Stomach (tissue), 9 donors: ENCODE results near the gene MICAL3. TPM values are rescaled to one million over a fixed set of nuclear protein-coding genes. Genes with fewer than 3 reads are reported as not detected.
A peak's percentile ranks its signal among the peaks of the same experiment; 100 is the strongest.

Experiments
- DNase-seq, 2 donors: peaks; one replicate each; pipeline versions ENCODE4 v3.0.0 to v3.0.0-alpha.2; 2013 to 2019
- H3K27ac ChIP-seq, 5 donors: fragments of 200-600 bp in 4 of 5; sonication (generic) in 4 of 5; one replicate each; pipeline ENCODE4 v1.5.1; 2013 to 2019; ENCODE audit warnings: mild to moderate bottlenecking in 1 of 5, moderate library complexity in 1 of 5
- H3K27me3 ChIP-seq, 3 donors: fragments of 200-600 bp; sonication (generic); one replicate each; pipeline ENCODE4 v1.5.1; 2017 to 2019; ENCODE audit warnings: mixed run types in 1 of 3
- H3K36me3 ChIP-seq, 4 donors: fragments of 200-600 bp; sonication (generic); 1 replicate in 3 of 4; 2 replicates in 1 of 4; pipeline ENCODE4 v1.5.1; 2016 to 2019
- H3K4me1 ChIP-seq, 4 donors: fragments of 200-600 bp; sonication (generic); one replicate each; pipeline ENCODE4 v1.5.1; 2016 to 2019
- H3K4me3 ChIP-seq, 4 donors: fragments of 200-600 bp; sonication (generic) in 3 of 4; one replicate each; pipeline ENCODE4 v1.5.1; 2016 to 2019; ENCODE audit warnings: mild to moderate bottlenecking in 1 of 4
- H3K9me3 ChIP-seq, 4 donors: fragments of 200-600 bp; sonication (generic); one replicate each; pipeline ENCODE4 v1.5.1; 2016 to 2019
- EP300 ChIP-seq: sonication (generic); formaldehyde crosslinking; IDR thresholded peaks from one replicate; pipeline ENCODE4 v1.6.1; 2017; ENCODE audit warnings: antibody characterized with exemption
- POLR2A ChIP-seq, 4 donors: fragments of 450-650 bp; IDR thresholded peaks; one replicate each; pipeline ENCODE4 v1.6.1; 2016; ENCODE audit warnings: antibody characterized with exemption in 4 of 4, control low read depth in 2 of 4, mild to moderate bottlenecking in 1 of 4, moderate library complexity in 1 of 4
- POLR2AphosphoS5 ChIP-seq, 3 donors: sonication (generic); formaldehyde crosslinking; IDR thresholded peaks; one replicate each; pipeline ENCODE4 v1.6.1; 2016; ENCODE audit warnings: antibody characterized with exemption in 3 of 3
- WGBS, 5 donors: extraction: QIAGEN DNeasy Blood & Tissue Kit in 3 of 5; methylation state at CpG; one replicate each; pipeline versions ENCODE4 v1.1.5 to v1.1.7; 2013 to 2018; 5-methylcytosine and 5-hydroxymethylcytosine counted together
- intact Hi-C: fragments of 100-400 bp; cut with DNase I; formaldehyde crosslinking; loops from one replicate; pipeline ENCODE4 v1.15.1; 2023; ENCODE audit warnings: low total_unique reads
- polyA plus RNA-seq, 3 donors: library from polyadenylated mRNA; stranded (reverse); fragments of 200-250 nt; gene quantifications; one replicate each; pipeline ENCODE4 v1.2.3, GENCODE V29; 2013
- total RNA-seq, 5 donors: library from RNA; depleted of rRNA; stranded (reverse); fragments of >200 nt; gene quantifications; one replicate each; pipeline versions ENCODE4 v1.1.0 to v1.2.3, GENCODE V29; 2014 to 2016
- TF ChIP-seq, protein P1 (sequence below), 7 experiments: fragments of 450-650 bp in 4 of 7; fragments of 200-600 bp in 3 of 7; sonication (generic) in 3 of 7; IDR thresholded peaks; one replicate each; pipeline ENCODE4 v1.5.1; 2016 to 2019; ENCODE audit warnings: antibody characterized with exemption in 7 of 7, control low read depth in 2 of 7, mild to moderate bottlenecking in 1 of 7
- donor health status: healthy with polysubstance abuse.
- donor health status: Bipolar disorder and iron deficiency.
- donor health status: healthy.

Gene MICAL3
- total and polyA plus RNA-seq, 8 donors: 3.5 to 130 (median 24.0) TPM

DNA sequence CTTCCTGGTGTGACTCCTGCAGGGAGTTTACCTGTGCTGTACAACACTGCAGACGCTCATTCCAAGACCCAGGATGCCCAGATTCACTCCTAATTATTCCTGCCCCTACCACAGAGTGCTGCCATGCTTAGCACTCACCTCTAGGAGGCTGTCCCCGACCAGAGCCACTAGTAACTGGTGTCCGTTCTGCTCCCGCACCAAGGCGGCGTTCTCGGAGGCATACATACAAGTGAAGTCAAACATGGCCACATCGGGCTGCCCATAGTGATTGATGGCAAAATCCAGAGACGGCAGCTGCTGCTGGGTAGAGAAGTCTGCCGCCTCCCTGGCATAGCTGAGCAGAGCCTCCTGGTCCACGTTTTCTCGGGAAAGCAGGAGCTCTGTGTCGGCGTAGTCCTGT, 127.8 kb downstream of the MICAL3 start:
- intact Hi-C loops: no loop called here
- Histone ChIP-seq H3K4me1 (peaks cover 0 to 26% (median 16%) of the 10 kb centered on the region in 4 donors), H3K4me3 (no peak overlapping the region), H3K9me3 (no peaks in the 10 kb centered on the region), H3K36me3 (peaks cover 5 to 79% (median 71%) of the 10 kb centered on the region in 4 donors), H3K27me3 (no peaks in the 10 kb centered on the region), H3K27ac (peak overlapping the region in 4 of 5 donors; percentile 12 to 67 (median 53))
- 67 to 78% (median 76%) methylated on average over 12 to 14 of the region's 14 CpGs for WGBS, 5 donors
- DNase-seq: peak; percentile 35 to 79
- no peak for TF ChIP-seq EP300
- TF ChIP-seq POLR2A (IDR thresholded peaks at IDR 0.05): no peak
- TF ChIP-seq, protein P1, sequence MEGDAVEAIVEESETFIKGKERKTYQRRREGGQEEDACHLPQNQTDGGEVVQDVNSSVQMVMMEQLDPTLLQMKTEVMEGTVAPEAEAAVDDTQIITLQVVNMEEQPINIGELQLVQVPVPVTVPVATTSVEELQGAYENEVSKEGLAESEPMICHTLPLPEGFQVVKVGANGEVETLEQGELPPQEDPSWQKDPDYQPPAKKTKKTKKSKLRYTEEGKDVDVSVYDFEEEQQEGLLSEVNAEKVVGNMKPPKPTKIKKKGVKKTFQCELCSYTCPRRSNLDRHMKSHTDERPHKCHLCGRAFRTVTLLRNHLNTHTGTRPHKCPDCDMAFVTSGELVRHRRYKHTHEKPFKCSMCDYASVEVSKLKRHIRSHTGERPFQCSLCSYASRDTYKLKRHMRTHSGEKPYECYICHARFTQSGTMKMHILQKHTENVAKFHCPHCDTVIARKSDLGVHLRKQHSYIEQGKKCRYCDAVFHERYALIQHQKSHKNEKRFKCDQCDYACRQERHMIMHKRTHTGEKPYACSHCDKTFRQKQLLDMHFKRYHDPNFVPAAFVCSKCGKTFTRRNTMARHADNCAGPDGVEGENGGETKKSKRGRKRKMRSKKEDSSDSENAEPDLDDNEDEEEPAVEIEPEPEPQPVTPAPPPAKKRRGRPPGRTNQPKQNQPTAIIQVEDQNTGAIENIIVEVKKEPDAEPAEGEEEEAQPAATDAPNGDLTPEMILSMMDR (IDR thresholded peaks at IDR 0.05): peak in 5 of 7 experiments; percentile 5 to 54 (median 39)

DNA sequence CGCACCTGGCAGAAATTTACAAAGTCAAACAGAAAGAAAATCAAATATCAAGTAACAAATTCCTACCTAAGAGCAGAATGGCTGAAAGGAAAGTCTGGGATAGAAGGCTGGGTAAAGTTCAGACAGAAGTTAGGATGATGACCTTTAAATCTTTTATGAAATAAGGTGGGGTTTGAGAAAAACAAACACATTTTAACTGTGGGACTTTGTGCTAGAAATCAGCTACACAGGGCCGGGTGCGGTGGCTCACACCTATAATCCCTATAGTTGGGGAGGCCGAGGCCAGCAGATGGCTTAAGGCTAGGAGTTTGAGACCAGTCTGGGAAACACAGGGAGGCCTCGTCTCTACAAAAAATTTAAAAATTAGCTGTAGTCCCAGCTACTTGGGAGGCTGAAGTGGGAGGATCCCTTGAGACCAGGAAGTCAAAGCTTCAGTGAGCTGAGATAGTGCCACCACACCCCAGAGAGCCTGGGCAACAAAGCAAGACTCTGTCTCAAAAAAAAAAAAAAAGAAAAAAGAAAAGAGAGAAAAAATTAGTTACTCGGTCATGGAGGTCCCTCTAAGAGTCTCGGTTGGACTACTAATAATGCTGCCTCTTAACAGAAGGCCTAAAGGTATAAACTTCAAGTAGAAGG, 130.3 kb downstream of the MICAL3 start:
- no peaks in the 10 kb centered on the region for H3K27me3 ChIP-seq
- TF ChIP-seq POLR2A (IDR thresholded peaks at IDR 0.05): no peak
- TF ChIP-seq, protein P1 (IDR thresholded peaks at IDR 0.05): no peak
- no peak for TF ChIP-seq EP300
- no peak for TF ChIP-seq POLR2AphosphoS5 (IDR thresholded peaks at IDR 0.05)
- peaks cover 0 to 32% (median 22%) of the 10 kb centered on the region in 4 donors for H3K4me1 ChIP-seq
- H3K27ac ChIP-seq: peak overlapping the region in 2 of 5 donors; percentile 25 to 30
- H3K4me3 ChIP-seq: no peak overlapping the region
- intact Hi-C loops: no loop called here
- peaks cover 0 to 71% (median 50%) of the 10 kb centered on the region in 4 donors for H3K36me3 ChIP-seq
- peak in 1 of 2 donors; percentile 51 for DNase-seq
- H3K9me3 ChIP-seq: no peaks in the 10 kb centered on the region
- 42 to 76% (median 55%) methylated on average over 7 of the region's 7 CpGs for WGBS, 5 donors

DNA sequence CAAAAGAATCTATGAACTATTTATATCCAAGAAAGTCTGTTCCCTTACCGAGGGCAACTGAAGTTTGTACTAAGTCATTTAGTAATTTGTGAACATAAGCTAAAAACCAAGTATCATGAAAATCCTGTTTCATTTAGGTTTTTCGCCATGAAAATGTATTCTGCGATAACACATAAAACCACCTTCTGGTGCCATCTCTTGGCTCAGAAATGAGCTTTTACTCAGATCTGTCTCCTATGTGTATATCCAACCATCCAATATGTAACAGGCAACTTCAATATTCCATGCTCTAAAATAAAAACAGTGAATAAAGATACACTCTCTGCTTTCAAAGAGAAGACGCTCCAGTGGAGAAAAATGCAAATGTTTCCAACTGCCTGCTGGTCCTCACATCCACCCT, 132.0 kb downstream of the MICAL3 start:
- no peak for TF ChIP-seq POLR2A (IDR thresholded peaks at IDR 0.05)
- TF ChIP-seq POLR2AphosphoS5 (IDR thresholded peaks at IDR 0.05): no peak
- TF ChIP-seq, protein P1 (IDR thresholded peaks at IDR 0.05): no peak
- no peak for TF ChIP-seq EP300
- 85 to 95% (median 89%) methylated on average over 4 of the region's 4 CpGs for WGBS, 5 donors

DNA sequence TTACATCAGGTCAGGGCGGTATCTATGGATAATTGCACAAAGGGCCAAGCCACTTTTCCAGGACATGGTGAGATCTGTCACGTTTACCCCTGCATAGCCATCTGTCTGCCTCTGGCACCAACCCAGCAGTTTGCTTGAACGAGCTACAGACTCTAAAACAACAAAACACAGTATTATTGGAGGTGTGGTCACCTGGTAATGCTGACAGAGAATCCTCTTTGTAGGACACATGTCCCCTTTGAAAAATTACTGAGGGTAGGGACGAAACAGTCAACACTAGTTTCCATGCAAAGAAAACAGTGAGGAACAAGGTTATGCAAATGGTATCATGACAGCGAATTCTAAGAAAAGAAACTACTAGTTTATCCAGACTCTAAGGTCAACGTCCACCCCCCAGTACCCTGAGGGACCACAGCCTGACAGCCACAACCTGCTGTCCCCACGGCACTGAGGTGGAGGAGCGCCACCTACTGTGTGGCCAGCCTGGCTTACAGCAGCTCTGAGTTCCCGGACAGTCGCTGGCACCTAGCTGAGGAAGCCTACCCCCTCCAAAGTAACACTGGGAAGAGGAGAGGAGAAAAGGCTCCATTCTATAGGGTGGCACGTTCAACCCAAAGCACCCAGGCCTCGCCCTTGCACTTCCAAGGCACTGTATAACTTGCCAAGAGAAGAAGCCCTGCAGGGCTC, 132.7 kb downstream of the MICAL3 start:
- H3K36me3 ChIP-seq: peaks cover 4 to 74% (median 60%) of the 10 kb centered on the region in 4 donors
- H3K4me3 ChIP-seq: no peak overlapping the region
- H3K9me3 ChIP-seq: no peaks in the 10 kb centered on the region
- TF ChIP-seq, protein P1 (IDR thresholded peaks at IDR 0.05): peak in 2 of 7 experiments; percentile 18 to 26
- no peak for TF ChIP-seq EP300
- WGBS, 5 donors: 60 to 70% (median 67%) methylated on average over 12 of the region's 12 CpGs
- DNase-seq: peak in 1 of 2 donors; percentile 64
- peaks cover 0 to 24% (median 10%) of the 10 kb centered on the region in 4 donors for H3K4me1 ChIP-seq
- H3K27me3 ChIP-seq: no peaks in the 10 kb centered on the region
- intact Hi-C loops: no loop called here
- H3K27ac ChIP-seq: peak overlapping the region in 3 of 5 donors; percentile 10 to 66 (median 19)

More for the DNA sequence above, 132.0 kb downstream of the MICAL3 start:
- H3K4me1 ChIP-seq: peaks cover 0 to 27% (median 14%) of the 10 kb centered on the region in 4 donors
- no peak overlapping the region for H3K4me3 ChIP-seq
- peaks cover 4 to 71% (median 55%) of the 10 kb centered on the region in 4 donors for H3K36me3 ChIP-seq
- no peaks in the 10 kb centered on the region for H3K27me3 ChIP-seq
- no peak for DNase-seq
- no peaks in the 10 kb centered on the region for H3K9me3 ChIP-seq
- intact Hi-C loops: no loop called here
- H3K27ac ChIP-seq: peak overlapping the region in 2 of 5 donors; percentile 19 to 66
